Measurements from ENCODE around the gene ARL10. TPM values are rescaled to one million over a fixed set of nuclear protein-coding genes. Genes with fewer than 3 reads are reported as not detected.

Gene ARL10
- total RNA-seq, 1 experiment from 2014 or later, result 0.05 TPM

GRCh38 chr5:176361437-176362232 is 3.7 kb upstream of the ARL10 start, which contains the start of gene KIAA1191:
TSS of gene KIAA1191 (minus strand) at chr5:176361764. CDS start at chr5:176359508, 2,256 bp downstream.
- intact Hi-C loops (cut with micrococcal nuclease), result loop anchor here (1.0 kb wide), 1 partner anchor 27 kb away; the partner anchor contains the start of genes HIGD2A and NOP16
- peak; percentile 97 for ATAC-seq
- TF ChIP-seq CTCF (IDR thresholded peaks at IDR 0.05 in 2 of 3, conservative IDR thresholded peaks at IDR 0.05 in 1 of 3; ENCODE audit: borderline replicate concordance in 1 of 3, insufficient read depth in 1 of 3, low read depth in 2 of 3, low read length in 2 of 3) (peak in 1 of 3 experiments; percentile 36; a peak in 1 of 6 replicates), ATF3 (IDR thresholded peaks at IDR 0.05) (no peak), CEBPB (IDR thresholded peaks at IDR 0.05; ENCODE audit: low read depth) (no peak), POLR2AphosphoS5 (IDR thresholded peaks at IDR 0.05; ENCODE audit: low read depth, low read length) (peak; percentile 100), YY1 (IDR thresholded peaks at IDR 0.05; ENCODE audit: extremely low read depth, insufficient replicate concordance, low read depth, low read length) (peak; percentile 71), REST (IDR thresholded peaks at IDR 0.05; ENCODE audit: low read depth) (no peak), POLR2A (IDR thresholded peaks at IDR 0.05; ENCODE audit: borderline replicate concordance, extremely low read depth, insufficient read depth, insufficient read length) (peak; percentile 96), EGR1 (IDR thresholded peaks at IDR 0.05; ENCODE audit: low read depth) (no peak), MAX (IDR thresholded peaks at IDR 0.05) (peak; percentile 71; the same call in 1 of the 2 replicates), FOSL1 (IDR thresholded peaks at IDR 0.05; ENCODE audit: low read depth) (no peak), SIN3A (IDR thresholded peaks at IDR 0.05; ENCODE audit: low read depth) (peak; percentile 77), ZNF274 (IDR thresholded peaks at IDR 0.05; ENCODE audit: low read depth, low read length) (no peak), JUND (IDR thresholded peaks at IDR 0.05) (no peak), SP1 (IDR thresholded peaks at IDR 0.05; ENCODE audit: low read depth) (no peak; the same call in 1 of the 2 replicates), ZBTB33 (IDR thresholded peaks at IDR 0.05; ENCODE audit: extremely low read depth, insufficient replicate concordance, low read length) (peak; percentile 98), ZFX (IDR thresholded peaks at IDR 0.05) (peak; percentile 92), EZH2phosphoT487 (IDR thresholded peaks at IDR 0.05; ENCODE audit: borderline replicate concordance) (no peak)

More at GRCh38 chr5:176361437-176362232, 3.7 kb upstream of the ARL10 start, which contains the start of gene KIAA1191:
- no peaks in the 10 kb centered on the region for H3K27me3 ChIP-seq (ENCODE audit: insufficient read depth, low read length)
- no peaks in the 10 kb centered on the region for H3K9me2 ChIP-seq (ENCODE audit: insufficient read depth)
- CTCF ChIA-PET, result interaction anchor here (1.1 to 1.7 kb wide), 2 partner anchors 42 to 210 kb away, joined by 3 read pairs; no protein-coding TSS in a partner anchor
- no TSS peak for BruUV-seq (replicated peaks)
- peak; percentile 77 for DNase-seq (ENCODE audit: low read depth, low spot score)
- H3K36me3 ChIP-seq (ENCODE audit: control insufficient read depth in 1 of 2, insufficient read depth in 2 of 2, low read length in 2 of 2), result peaks cover 4 to 16% of the 10 kb centered on the region in 2 experiments; a peak in 2 of 4 replicates
- H3K4me3 ChIP-seq (replicated peaks in 1 of 2; ENCODE audit: low read depth in 1 of 2, low read length in 2 of 2), result peak within 1 kb of the TSS; percentile 97 to 100
- POLR2A ChIA-PET, result interaction anchor here (0.7 to 1.2 kb wide), 3 partner anchors 9 to 20 kb away, joined by 3 to 5 read pairs (median 3); no protein-coding TSS in a partner anchor
- RAD21 ChIA-PET (ENCODE audit: low non-redundant PET in 1 of 2, low total read pairs in 2 of 2, uncharacterized antibody in 2 of 2, unreplicated experiment in 2 of 2), result no interaction called here
- H3K9ac ChIP-seq (ENCODE audit: low read length), result peak within 1 kb of the TSS; percentile 96
- peaks cover 0 to 11% of the 10 kb centered on the region in 2 experiments; a peak in 2 of 4 replicates for H3K4me1 ChIP-seq (ENCODE audit: control insufficient read depth in 1 of 2, insufficient read depth in 2 of 2, low read length in 2 of 2)
- 0 out of 2 replicates have a peak, but pooled peaks cover 5% of the 10 kb centered on the region for H4K20me1 ChIP-seq (ENCODE audit: insufficient read depth)
- peaks cover 39% of the 10 kb centered on the region for H3K79me2 ChIP-seq (ENCODE audit: insufficient read depth, low read length)
- peak within 1 kb of the TSS; percentile 80 for H2AFZ ChIP-seq (ENCODE audit: low read depth, low read length, poor library complexity, severe bottlenecking)
- no peaks in the 10 kb centered on the region for H3K9me3 ChIP-seq (ENCODE audit: control insufficient read depth in 1 of 2, insufficient read depth in 1 of 2, low read depth in 1 of 2, low read length in 2 of 2)
- peak within 1 kb of the TSS; percentile 98 for H3K4me2 ChIP-seq (ENCODE audit: low read length)
- H3K27ac ChIP-seq (ENCODE audit: low read depth, low read length), result peak within 1 kb of the TSS; percentile 72
